Duodenal mucosa (tissue), 2 donors: ENCODE measurements around the gene LRRN4CL.
"Not testable (repeated sequence)": the region's sequence is repeated elsewhere in the genome, so short reads cannot be mapped to it uniquely, and the experiment has no call there.

Experiments used
- H3K27ac ChIP-seq: one replicate; pipeline ENCODE4 v1.7.0; 2013; ENCODE audit warnings: low read depth, low read length
- H3K27me3 ChIP-seq, 2 donors: one replicate each; pipeline ENCODE4 v1.7.0; 2013; ENCODE audit warnings: low read length in 2 of 2, control low read depth in 1 of 2; ENCODE audit not compliant: insufficient read depth in 2 of 2, control insufficient read depth in 1 of 2
- H3K36me3 ChIP-seq, 2 donors: one replicate each; pipeline ENCODE4 v1.7.0; 2013; ENCODE audit warnings: low read length in 2 of 2, control low read depth in 1 of 2; ENCODE audit not compliant: insufficient read depth in 2 of 2, control insufficient read depth in 1 of 2
- H3K4me1 ChIP-seq, 2 donors: one replicate each; pipeline ENCODE4 v1.7.0; 2013; ENCODE audit warnings: low read length in 2 of 2, control low read depth in 1 of 2; ENCODE audit not compliant: insufficient read depth in 2 of 2, control insufficient read depth in 1 of 2
- H3K4me3 ChIP-seq, 2 donors: one replicate each; pipeline ENCODE4 v1.7.0; 2013; ENCODE audit warnings: low read length in 2 of 2, low read depth in 1 of 2
- H3K9ac ChIP-seq, 2 donors: one replicate each; pipeline ENCODE4 v1.7.0; 2013; ENCODE audit warnings: low read length in 2 of 2, low read depth in 1 of 2
- H3K9me3 ChIP-seq, 2 donors: one replicate each; pipeline ENCODE4 v1.7.0; 2013; ENCODE audit warnings: low read length in 2 of 2, control low read depth in 1 of 2; ENCODE audit not compliant: control insufficient read depth in 1 of 2

LRRN4CL gene

GRCh38 chr11:62689421-62690183 is at the start of gene LRRN4CL:
LRRN4CL (minus strand) TSS chr11:62689530; CDS start chr11:62688508, 1,022 bp downstream.
- Histone ChIP-seq H3K4me3 (peak within 1 kb of the TSS; percentile 11 to 52), H3K4me1 (no peaks in the 10 kb centered on the region), H3K27ac (no peak within 1 kb of the TSS), H3K9ac (peak within 1 kb of the TSS; percentile 10 to 11), H3K27me3 (no peaks in the 10 kb centered on the region), H3K9me3 (no peaks in the 10 kb centered on the region), H3K36me3 (peaks cover 20 to 28% of the 10 kb centered on the region in 2 donors)

GRCh38 chr11:62737196-62737595 is 47.9 kb upstream of the LRRN4CL start:
- H3K4me1 ChIP-seq = no peaks in the 10 kb centered on the region
- no peak overlapping the region for H3K27ac ChIP-seq
- H3K36me3 ChIP-seq = peaks cover 19 to 45% of the 10 kb centered on the region in 2 donors
- no peaks in the 10 kb centered on the region for H3K9me3 ChIP-seq
- H3K9ac ChIP-seq = no peak overlapping the region
- no peak overlapping the region for H3K4me3 ChIP-seq
- no peaks in the 10 kb centered on the region for H3K27me3 ChIP-seq

- no peak overlapping the region for H3K27ac ChIP-seq
- no peaks in the 10 kb centered on the region for H3K27me3 ChIP-seq
- no peak overlapping the region for H3K9ac ChIP-seq
- no peak overlapping the region for H3K4me3 ChIP-seq
- H3K9me3 ChIP-seq = no peaks in the 10 kb centered on the region
- H3K36me3 ChIP-seq = peaks cover 14 to 26% of the 10 kb centered on the region in 2 donors
- H3K4me1 ChIP-seq = peaks cover 9 to 15% of the 10 kb centered on the region in 2 donors
Observed at GRCh38 chr11:62732830-62733229, 43.5 kb upstream of the LRRN4CL start.

- Histone ChIP-seq H3K4me3 (peak overlapping the region; percentile 48 to 98), H3K36me3 (peaks cover 8 to 16% of the 10 kb centered on the region in 2 donors), H3K9ac (peak overlapping the region; percentile 8 to 55), H3K4me1 (peaks cover 9 to 15% of the 10 kb centered on the region in 2 donors)
- H3K27me3 ChIP-seq, H3K27ac ChIP-seq, H3K9me3 ChIP-seq: not testable (repeated sequence)
Observed at GRCh38 chr11:62730076-62730475, 40.7 kb upstream of the LRRN4CL start.

- Histone ChIP-seq H3K9ac (peak within 1 kb of the TSS; percentile 87 to 96), H3K27me3 (no peaks in the 10 kb centered on the region), H3K27ac (peak within 1 kb of the TSS; percentile 94), H3K9me3 (no peaks in the 10 kb centered on the region), H3K36me3 (peaks cover 6 to 14% of the 10 kb centered on the region in 2 donors), H3K4me1 (peaks cover 21 to 30% of the 10 kb centered on the region in 2 donors), H3K4me3 (peak within 1 kb of the TSS; percentile 98)
Observed at GRCh38 chr11:62728171-62728988, 39.0 kb upstream of the LRRN4CL start, which contains the start of gene TTC9C. TTC9C (plus strand) TSS chr11:62728486; CDS start chr11:62728849, 363 bp downstream.

- no peaks in the 10 kb centered on the region for H3K9me3 ChIP-seq
- H3K4me3 ChIP-seq = peak overlapping the region; percentile 98
- H3K27ac ChIP-seq = peak overlapping the region; percentile 94
- H3K27me3 ChIP-seq = no peaks in the 10 kb centered on the region
- peaks cover 21 to 30% of the 10 kb centered on the region in 2 donors for H3K4me1 ChIP-seq
- H3K36me3 ChIP-seq = peaks cover 2 to 15% of the 10 kb centered on the region in 2 donors
- H3K9ac ChIP-seq = peak overlapping the region; percentile 77 to 87
Observed at GRCh38 chr11:62727872-62728170, 38.5 kb upstream of the LRRN4CL start.

- H3K9ac ChIP-seq = peak within 1 kb of the TSS; percentile 95 to 96
- H3K36me3 ChIP-seq = peaks cover 6 to 20% of the 10 kb centered on the region in 2 donors
- H3K4me1 ChIP-seq = peaks cover 21 to 30% of the 10 kb centered on the region in 2 donors
- no peaks in the 10 kb centered on the region for H3K9me3 ChIP-seq
- H3K27me3 ChIP-seq = no peaks in the 10 kb centered on the region
- H3K27ac ChIP-seq = peak within 1 kb of the TSS; percentile 94
- H3K4me3 ChIP-seq = peak within 1 kb of the TSS; percentile 98
Observed at GRCh38 chr11:62727165-62727871, 38.0 kb upstream of the LRRN4CL start, which contains the start of gene HNRNPUL2. HNRNPUL2 (minus strand) TSS chr11:62727457; CDS start chr11:62727156, 301 bp downstream.

- H3K4me3 ChIP-seq = peak overlapping the region; percentile 98
- peaks cover 21 to 30% of the 10 kb centered on the region in 2 donors for H3K4me1 ChIP-seq
- H3K27ac ChIP-seq = peak overlapping the region; percentile 94
- H3K9me3 ChIP-seq = no peaks in the 10 kb centered on the region
- peaks cover 11 to 25% of the 10 kb centered on the region in 2 donors for H3K36me3 ChIP-seq
- H3K9ac ChIP-seq = peak overlapping the region; percentile 95 to 96
- no peaks in the 10 kb centered on the region for H3K27me3 ChIP-seq
Observed at GRCh38 chr11:62726915-62727164, 37.5 kb upstream of the LRRN4CL start.

GRCh38 chr11:62726156-62726914 is 37.0 kb upstream of the LRRN4CL start:
- peak overlapping the region; percentile 95 to 96 for H3K9ac ChIP-seq
- peaks cover 21 to 28% of the 10 kb centered on the region in 2 donors for H3K4me1 ChIP-seq
- no peaks in the 10 kb centered on the region for H3K27me3 ChIP-seq
- H3K9me3 ChIP-seq = no peaks in the 10 kb centered on the region
- peaks cover 16 to 30% of the 10 kb centered on the region in 2 donors for H3K36me3 ChIP-seq
- H3K27ac ChIP-seq = peak overlapping the region; percentile 94
- peak overlapping the region; percentile 98 for H3K4me3 ChIP-seq
